Prostate gland (tissue), 2 donors: ENCODE data around the gene GFER. TPM values are rescaled to one million over a fixed set of nuclear protein-coding genes. Genes with fewer than 3 reads are reported as not detected.
A peak's percentile ranks its signal among the peaks of the same experiment; 100 is the strongest.

Source experiments
- DNase-seq: peaks from one replicate; pipeline ENCODE4 v3.0.0-alpha.2; 2019; ENCODE audit warnings: low spot score
- H3K27ac ChIP-seq, 2 donors: fragments of 200-600 bp; sonication (generic); 2 replicates each; pipeline ENCODE4 v1.5.1; 2017 to 2019
- H3K27me3 ChIP-seq: fragments of 200-600 bp; sonication (generic); replicated peaks from 2 replicates; pipeline ENCODE4 v1.5.1; 2019; ENCODE audit not compliant: insufficient read depth
- H3K36me3 ChIP-seq, 2 donors: fragments of 200-600 bp; sonication (generic); 1 replicate in 1 of 2; 2 replicates in 1 of 2; pipeline versions ENCODE4 v1.5.1 to v1.8.1; 2017 to 2019
- H3K4me1 ChIP-seq: fragments of 200-600 bp; sonication (generic); replicated peaks from 2 replicates; pipeline ENCODE4 v1.5.1; 2019
- H3K4me3 ChIP-seq, 2 donors: fragments of 200-600 bp; sonication (generic); 2 replicates each; pipeline ENCODE4 v1.5.1; 2017 to 2019
- H3K9me3 ChIP-seq: fragments of 200-600 bp; sonication (generic); 2 replicates; pipeline ENCODE4 v1.5.1; 2017
- POLR2A ChIP-seq: fragments of 450-650 bp; IDR thresholded peaks from one replicate; pipeline ENCODE4 v1.6.1; 2016; ENCODE audit warnings: antibody characterized with exemption, mild to moderate bottlenecking
- POLR2AphosphoS5 ChIP-seq: sonication (generic); formaldehyde crosslinking; IDR thresholded peaks from one replicate; pipeline ENCODE4 v1.6.1; 2017; ENCODE audit warnings: antibody characterized with exemption
- WGBS: methylation state at CpG from one replicate; pipeline ENCODE4 v1.1.5; 2018; 5-methylcytosine and 5-hydroxymethylcytosine counted together
- intact Hi-C: fragments of 100-400 bp; cut with DNase I; formaldehyde crosslinking; loops from one replicate; pipeline ENCODE4 v1.14.2; 2022
- total RNA-seq, 2 donors: library from RNA; depleted of rRNA; stranded (reverse); fragments of >200 nt; gene quantifications; one replicate each; pipeline ENCODE4 v1.1.0, GENCODE V29; 2016
- TF ChIP-seq, protein P1 (sequence below), 4 experiments: fragments of 200-600 bp in 2 of 4; fragments of 450-650 bp in 2 of 4; sonication (generic) in 2 of 4; IDR thresholded peaks; 1 replicate in 3 of 4; 2 replicates in 1 of 4; pipeline ENCODE4 v1.5.1; 2016 to 2019; ENCODE audit warnings: antibody characterized with exemption in 4 of 4, mild to moderate bottlenecking in 2 of 4, moderate library complexity in 2 of 4

Gene GFER
- total RNA-seq, 2 donors from 2014 or later = 21.1 to 26.6 TPM

DNA sequence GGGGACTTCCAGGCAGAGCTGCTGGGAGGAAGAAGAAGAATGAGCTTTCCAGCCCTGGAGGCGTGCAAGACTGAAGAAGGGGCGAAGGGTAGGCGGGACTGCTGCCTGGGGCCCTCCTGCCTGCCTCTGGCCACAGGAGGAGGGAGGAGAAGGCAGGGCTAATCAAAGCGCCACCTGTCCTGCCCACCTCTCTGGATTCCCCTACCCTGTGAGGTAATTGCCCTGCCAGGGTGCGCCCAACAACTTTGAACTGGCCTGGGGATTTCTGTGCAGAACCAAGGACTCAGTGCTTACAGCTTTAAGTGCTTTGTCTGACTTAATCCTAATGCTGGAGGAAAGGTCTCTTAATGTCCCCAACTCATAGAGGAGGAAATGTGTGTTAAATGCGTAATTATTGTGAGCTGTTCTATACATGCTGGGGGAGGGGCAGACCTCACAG lies 2.6 kb upstream of the GFER start, which contains the start of gene NOXO1:
TSS of gene NOXO1 (minus strand) at position 72 of the 439 bp plus-strand sequence. CDS start 290 bp downstream, outside the sequence.
- Histone ChIP-seq H3K27me3 (no peaks in the 10 kb centered on the region), H3K4me1 (no peaks in the 10 kb centered on the region), H3K9me3 (no peaks in the 10 kb centered on the region), H3K27ac (no peak within 1 kb of the TSS), H3K4me3 (no peak within 1 kb of the TSS), H3K36me3 (peaks cover 2 to 8% of the 10 kb centered on the region in 2 donors)
- intact Hi-C loops = no loop called here
- 34% methylated on average over 6 of the region's 6 CpGs for WGBS
- DNase-seq = no peak
- no peak for TF ChIP-seq POLR2AphosphoS5
- no peak for TF ChIP-seq POLR2A
- TF ChIP-seq, protein P1, sequence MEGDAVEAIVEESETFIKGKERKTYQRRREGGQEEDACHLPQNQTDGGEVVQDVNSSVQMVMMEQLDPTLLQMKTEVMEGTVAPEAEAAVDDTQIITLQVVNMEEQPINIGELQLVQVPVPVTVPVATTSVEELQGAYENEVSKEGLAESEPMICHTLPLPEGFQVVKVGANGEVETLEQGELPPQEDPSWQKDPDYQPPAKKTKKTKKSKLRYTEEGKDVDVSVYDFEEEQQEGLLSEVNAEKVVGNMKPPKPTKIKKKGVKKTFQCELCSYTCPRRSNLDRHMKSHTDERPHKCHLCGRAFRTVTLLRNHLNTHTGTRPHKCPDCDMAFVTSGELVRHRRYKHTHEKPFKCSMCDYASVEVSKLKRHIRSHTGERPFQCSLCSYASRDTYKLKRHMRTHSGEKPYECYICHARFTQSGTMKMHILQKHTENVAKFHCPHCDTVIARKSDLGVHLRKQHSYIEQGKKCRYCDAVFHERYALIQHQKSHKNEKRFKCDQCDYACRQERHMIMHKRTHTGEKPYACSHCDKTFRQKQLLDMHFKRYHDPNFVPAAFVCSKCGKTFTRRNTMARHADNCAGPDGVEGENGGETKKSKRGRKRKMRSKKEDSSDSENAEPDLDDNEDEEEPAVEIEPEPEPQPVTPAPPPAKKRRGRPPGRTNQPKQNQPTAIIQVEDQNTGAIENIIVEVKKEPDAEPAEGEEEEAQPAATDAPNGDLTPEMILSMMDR (IDR thresholded peaks at IDR 0.05) = no peak

- TF ChIP-seq, protein P1 (IDR thresholded peaks at IDR 0.05) = no peak
- peak; percentile 5 for TF ChIP-seq POLR2AphosphoS5
- Histone ChIP-seq H3K36me3 (peaks cover 2 to 10% of the 10 kb centered on the region in 2 donors), H3K4me1 (no peaks in the 10 kb centered on the region), H3K4me3 (no peak overlapping the region), H3K9me3 (no peaks in the 10 kb centered on the region), H3K27me3 (no peaks in the 10 kb centered on the region), H3K27ac (no peak overlapping the region)
- 35% methylated on average over 5 of the region's 5 CpGs for WGBS
- intact Hi-C loops = no loop called here
- peak; percentile 36 for DNase-seq
Observed at GRCh38 chr16:1982013-1982433, 2.0 kb upstream of the GFER start.

DNA sequence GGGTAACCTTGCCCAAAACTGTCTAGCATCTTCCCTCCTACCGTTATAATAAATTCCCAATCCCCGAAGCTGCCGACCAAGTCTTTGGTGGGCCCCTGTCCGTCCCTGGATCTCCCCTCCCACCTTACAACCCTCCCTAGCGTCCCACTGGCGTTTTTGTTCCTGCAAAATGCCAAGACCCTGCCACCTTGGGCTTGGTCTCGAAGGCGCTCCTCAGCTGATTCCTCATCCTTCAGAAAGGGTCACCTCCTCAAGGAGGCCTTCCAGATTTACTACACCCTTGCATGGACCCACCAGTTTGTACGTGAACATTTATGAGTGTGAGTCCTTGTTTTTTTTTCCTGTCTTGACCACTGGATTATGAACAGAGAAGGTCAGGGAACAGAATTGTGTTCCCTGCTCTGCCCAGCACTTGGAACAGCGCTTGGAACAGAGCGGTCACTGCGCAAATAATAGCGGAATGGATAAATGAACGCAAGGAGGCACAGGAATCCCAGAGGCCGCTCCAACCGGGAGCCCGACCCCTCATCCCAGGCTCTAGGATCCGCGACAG lies 926 bp upstream of the GFER start:
- intact Hi-C loops = no loop called here

DNA sequence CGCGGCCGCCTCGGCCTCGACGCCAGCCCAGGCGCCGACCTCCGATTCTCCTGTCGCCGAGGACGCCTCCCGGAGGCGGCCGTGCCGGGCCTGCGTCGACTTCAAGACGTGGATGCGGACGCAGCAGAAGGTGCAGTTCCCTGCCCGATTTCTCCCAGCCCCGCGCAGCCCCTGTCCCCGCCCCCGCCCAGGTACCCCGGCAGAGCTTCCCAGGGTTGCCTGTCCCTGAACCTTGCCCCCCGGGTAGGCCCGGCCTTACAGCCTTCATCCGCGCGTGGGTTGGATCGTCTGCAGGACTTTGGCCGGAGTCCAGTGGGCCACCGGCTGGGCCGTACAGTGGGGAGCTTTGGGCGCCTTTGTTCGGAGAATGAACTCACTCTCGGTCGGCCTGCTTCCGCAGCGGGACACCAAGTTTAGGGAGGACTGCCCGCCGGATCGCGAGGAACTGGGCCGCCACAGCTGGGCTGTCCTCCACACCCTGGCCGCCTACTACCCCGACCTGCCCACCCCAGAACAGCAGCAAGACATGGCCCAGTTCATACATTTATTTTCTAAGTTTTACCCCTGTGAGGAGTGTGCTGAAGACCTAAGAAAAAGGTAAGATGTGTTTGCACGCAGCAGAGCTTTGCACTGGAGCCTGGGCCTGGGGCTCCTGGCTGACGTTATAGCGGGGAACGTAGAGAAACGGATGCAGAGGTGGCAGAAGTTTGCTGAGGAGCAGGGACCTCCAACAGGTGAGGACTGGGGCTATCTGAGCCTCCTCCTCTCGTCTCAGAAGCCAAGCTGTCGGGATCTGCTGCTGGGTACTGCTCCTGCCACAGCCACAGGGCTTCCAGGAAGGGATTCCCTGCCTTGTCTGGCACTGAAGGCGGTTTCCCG lies 593 bp downstream of the GFER start:
- H3K4me1 ChIP-seq = no peaks in the 10 kb centered on the region
- TF ChIP-seq, protein P1 (IDR thresholded peaks at IDR 0.05) = no peak
- TF ChIP-seq POLR2AphosphoS5 = no peak
- no peak for TF ChIP-seq POLR2A
- 8% methylated on average over 46 of the region's 58 CpGs for WGBS
- peak overlapping the region; percentile 81 to 82 for H3K4me3 ChIP-seq
- peaks cover 0 to 10% of the 10 kb centered on the region in 2 donors for H3K36me3 ChIP-seq
- H3K27ac ChIP-seq = peak overlapping the region; percentile 70 to 73
- no peaks in the 10 kb centered on the region for H3K27me3 ChIP-seq
- H3K9me3 ChIP-seq = no peaks in the 10 kb centered on the region
- DNase-seq = no peak
- intact Hi-C loops = no loop called here

More for the DNA sequence above, 926 bp upstream of the GFER start:
- H3K36me3 ChIP-seq = peaks cover 0 to 10% of the 10 kb centered on the region in 2 donors
- H3K27me3 ChIP-seq = no peaks in the 10 kb centered on the region
- no peak for DNase-seq
- TF ChIP-seq POLR2A (no peak), POLR2AphosphoS5 (no peak)
- TF ChIP-seq, protein P1 (IDR thresholded peaks at IDR 0.05) = no peak
- peak overlapping the region; percentile 70 to 73 for H3K27ac ChIP-seq
- 32% methylated on average over 19 of the region's 19 CpGs for whole genome bisulfite sequencing
- no peaks in the 10 kb centered on the region for H3K4me1 ChIP-seq
- H3K4me3 ChIP-seq = peak overlapping the region; percentile 81 to 82
- H3K9me3 ChIP-seq = no peaks in the 10 kb centered on the region
